ENCODE results near the gene BIN2.
"Not testable (repeated sequence)": the region's sequence is repeated elsewhere in the genome, so short reads cannot be mapped to it uniquely, and the experiment has no call there.

Gene BIN2

DNA sequence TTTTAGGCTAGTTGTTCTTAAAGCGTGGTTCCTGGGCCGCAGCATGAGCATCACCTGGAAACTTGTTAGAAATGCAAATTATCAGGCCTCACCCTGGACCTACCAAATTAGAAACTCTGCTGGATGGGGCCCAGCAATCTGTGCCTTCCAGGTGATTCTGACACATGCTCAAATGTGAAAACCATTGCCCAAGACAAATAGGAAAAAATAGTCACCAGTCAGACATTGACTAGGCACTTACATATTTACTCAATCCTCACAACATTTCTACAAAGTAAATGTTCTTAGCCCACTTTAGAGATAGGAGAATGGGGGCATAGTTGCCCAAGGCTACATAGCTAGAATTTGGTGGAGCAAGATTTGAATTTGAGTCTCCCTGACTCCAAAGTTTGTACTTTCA is 19.2 kb upstream of the BIN2 start:
- no peak for DNase-seq

DNA sequence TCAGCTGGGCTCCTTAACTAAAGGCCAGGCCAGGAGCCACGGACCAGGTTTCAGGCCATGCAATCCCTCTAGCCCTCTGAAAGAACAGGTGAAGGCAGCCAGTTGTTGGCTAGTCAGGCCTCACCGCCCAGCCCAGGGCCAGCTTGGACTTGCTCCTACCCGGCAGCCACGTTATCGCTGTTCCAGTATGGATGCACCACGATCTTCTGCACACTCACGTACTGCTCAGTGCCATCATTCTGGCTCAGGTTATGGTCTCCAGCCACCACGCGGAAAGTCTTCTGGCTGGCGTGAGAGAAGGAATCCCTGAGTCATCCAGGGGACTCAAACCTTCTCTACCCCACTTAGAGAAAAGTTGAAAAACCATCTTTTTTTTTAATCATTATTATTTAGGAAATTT is 18.4 kb upstream of the BIN2 start:
- no peak for DNase-seq

DNA sequence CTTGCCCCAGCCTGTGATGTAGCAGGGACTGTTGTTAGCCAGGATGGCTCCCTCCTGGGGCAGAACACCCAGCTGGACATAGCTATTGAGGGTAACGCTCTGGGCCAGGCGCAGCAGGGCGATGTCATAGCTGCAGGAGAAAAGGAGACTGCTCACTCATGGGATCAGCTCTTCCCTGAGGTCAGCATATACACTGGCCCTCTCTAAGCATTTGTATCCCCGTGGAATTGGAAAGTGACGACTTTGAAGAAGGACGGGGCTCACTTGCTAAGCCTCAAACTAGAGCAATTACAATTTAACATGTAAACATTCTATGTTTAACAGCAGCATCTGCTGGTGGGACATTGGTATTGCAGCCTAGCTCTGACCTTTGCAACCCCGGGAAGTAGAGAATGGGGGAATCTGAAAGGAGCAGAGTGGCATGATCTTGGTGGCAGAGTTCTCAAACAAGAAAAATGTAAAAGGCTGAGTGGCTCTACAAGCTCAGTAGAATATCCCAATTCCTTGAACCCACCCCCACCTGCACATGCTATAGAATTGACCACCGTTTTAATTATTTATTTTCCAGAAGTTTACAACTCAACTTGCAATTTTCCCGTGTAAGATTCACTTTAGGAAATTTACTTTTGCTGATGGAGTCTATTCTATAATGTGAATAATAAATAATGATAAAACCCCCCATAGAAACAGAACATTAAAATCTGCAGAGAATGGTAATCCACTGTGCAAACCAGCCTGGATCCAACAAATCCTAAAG is 17.5 kb upstream of the BIN2 start:
- peak; percentile 85 for DNase-seq

DNA sequence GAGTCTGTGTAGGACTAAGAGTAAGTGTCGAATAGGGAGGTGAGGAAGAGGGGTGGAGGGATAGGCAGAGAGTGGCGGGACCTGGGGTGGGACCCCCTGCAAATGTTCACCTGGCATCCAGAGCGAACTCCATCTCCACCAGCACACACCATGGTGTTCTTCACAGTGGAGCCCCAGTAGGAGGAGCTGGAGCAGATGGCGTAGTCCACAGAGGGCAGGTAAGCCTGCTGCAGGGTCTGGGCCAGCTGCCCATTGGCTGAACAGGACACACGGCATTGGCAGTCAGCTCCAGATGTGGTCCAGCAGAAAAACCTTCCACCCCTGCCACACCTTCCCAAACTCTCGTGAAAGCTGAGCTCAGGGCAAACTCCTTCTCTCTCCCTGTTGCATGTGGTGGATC is 15.8 kb upstream of the BIN2 start:
- DNase-seq = no peak

DNA sequence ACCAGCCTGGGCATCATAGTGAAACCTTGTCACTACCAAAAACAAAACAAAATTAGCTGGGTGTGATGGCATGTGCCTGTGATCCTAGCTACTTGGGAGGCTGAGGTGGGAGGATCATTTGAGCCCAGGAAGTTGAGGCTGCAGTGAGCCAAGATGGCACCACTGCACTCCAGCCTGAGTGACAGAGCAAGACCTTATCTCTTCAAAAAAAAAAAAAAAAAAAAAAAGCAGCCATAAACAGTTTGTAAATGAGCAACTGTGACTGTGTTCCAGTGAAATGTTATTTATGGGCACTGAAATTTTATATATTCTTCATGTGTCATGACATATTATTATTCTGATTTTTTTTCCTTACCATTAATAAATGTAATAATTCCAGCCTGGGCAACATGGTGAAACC is 13.4 kb upstream of the BIN2 start:
- DNase-seq = not testable (repeated sequence)

DNA sequence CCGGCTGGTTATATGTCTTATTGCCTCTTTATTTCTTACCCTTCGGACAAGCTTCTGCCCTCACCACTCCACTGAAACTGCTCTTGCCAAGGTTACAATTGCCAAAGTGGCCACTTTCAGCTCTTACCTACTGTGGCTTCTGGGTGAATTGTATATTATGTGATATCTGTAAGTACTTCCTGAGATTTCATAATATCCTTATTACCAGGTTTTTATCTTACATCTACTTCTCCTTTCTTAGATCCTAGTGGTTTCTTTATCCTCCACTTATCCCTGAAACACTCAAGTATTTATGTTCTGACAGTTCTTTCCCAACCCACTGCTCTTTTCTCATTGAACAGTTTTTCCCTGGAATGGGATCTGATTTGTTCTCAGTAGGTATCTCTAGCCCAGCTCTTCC is 12.0 kb upstream of the BIN2 start:
- DNase-seq = peak; percentile 36

DNA sequence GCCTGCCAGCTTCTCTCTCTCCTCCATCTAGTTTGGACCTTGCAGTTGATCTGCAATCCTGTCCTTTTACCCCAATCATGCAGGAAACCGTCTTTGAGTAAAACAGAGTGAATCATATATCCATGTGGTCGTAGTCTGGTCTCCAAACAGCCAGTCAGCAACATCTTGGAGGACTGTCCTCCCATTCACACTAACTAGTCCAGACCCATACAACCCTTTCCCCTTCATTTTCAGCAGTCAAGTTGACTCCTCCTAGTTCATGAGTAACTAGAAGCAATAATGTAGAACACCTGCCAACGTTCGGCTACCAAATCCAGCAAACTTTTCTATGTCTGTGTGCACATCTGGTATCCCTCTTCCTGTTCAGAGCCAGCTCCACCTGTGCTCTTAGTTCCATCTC is 10.8 kb upstream of the BIN2 start:
- DNase-seq = peak; percentile 49

DNA sequence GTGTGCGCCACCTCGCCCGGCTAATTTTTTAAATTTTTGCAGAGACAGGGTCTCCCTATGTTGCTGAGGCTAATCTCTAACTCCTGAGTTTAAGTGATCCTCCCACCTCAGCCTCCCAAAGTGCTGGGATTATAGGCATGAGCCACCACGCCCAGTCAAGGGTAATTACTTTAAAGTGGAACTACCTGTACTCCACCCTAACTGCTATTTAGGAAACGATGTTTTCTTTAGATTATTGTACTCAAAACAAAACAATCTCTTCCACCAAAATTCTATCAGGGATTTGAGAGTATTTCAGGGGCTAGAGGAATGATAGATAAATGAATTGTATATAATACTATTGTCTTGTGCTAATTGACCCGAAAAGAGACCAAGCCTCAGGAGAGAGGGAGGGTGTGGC is 9.6 kb upstream of the BIN2 start:
- DNase-seq = no peak

DNA sequence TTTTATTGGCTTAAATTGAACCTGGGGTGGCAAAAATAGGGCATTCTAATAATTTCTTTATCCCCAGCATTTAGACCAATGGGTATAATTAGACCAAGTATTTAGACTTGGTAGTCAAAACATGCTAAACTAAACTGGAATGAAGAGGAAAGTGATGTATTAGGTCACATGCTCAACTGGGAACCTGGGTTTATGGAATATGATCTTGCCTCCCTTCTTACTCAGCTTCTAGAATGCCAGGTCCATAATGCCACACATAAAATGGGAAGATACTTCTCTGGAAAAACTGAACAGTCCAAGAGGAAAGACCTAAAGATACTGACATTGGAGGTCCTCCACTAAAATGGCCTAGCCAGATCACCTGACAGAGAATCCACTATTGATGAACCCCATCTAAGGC is 6.2 kb upstream of the BIN2 start:
- DNase-seq = no peak

DNA sequence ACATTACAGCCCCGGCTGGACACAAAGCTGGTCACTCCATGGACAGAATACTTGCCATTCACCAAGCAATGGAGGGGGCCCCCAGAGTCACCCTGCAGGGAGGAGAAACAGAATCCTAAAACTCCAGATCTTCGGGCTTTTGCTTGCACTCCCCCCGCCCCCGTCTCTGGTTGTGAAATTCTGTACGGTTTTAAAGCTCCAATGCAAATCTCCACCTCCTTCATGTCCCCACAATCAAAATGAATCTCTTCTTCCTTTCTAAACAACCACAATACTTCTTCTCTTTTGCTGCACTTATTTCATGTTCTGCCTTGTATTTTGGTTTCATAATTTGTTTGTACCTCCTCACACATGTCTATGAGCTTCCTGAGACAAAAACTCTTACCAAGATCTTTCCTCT is 5.8 kb upstream of the BIN2 start:
- DNase-seq = peak; percentile 74

DNA sequence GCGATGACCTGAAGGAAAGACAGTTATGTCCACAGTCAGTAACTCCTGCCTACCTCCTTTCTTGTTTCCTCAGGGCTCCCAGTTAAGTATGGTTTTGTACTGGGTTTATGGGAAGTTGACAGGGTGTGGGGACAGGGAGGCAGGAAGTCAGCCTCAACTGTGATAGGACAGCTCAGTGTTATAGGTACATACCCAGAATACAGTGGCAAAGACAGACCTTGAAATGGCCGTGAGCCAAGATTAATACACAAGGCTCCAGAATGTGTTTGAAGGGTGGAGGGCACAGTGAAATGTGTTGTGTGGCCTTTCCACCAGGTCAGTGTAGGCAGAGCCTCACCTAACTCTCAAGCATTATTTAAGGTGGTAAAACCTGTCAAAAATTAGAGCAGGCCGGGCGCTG is 4.6 kb upstream of the BIN2 start:
- no peak for DNase-seq

DNA sequence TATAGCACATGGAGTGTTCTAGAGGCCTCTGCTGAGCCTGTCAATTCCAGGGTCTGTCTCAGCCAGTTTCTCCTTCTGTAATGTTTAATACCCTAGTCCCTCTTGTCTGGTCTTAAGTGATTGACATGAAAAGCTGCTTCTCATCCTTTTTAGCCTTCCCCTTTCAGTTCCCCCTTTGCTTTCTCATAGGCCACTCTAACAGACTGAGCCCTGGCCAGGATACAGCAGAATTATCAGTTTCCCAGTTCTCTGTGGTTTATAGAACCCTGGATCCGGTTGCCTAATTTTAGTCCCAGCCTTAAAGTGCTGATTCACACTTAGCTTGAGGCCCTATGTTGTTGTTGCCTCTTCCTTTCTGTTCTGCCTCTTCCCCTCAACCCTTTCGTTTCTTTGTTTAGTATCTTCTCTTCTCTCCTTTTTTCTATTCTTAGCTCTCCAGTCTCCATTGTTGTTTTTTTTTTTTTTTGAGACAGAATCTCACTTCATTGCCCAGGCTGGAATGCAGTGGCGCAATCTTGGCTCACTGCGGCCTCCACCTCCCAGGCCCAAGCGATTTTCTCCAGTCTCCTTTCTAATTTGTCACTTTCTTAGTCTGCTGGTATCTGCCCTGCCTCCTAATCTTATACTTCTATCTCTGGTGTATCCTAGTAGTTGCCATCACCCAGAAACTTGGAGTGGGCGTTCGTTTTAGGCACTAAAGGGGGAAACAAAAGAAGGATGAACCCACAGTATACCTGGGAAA is 2.9 kb upstream of the BIN2 start:
- peak; percentile 93 for DNase-seq

DNA sequence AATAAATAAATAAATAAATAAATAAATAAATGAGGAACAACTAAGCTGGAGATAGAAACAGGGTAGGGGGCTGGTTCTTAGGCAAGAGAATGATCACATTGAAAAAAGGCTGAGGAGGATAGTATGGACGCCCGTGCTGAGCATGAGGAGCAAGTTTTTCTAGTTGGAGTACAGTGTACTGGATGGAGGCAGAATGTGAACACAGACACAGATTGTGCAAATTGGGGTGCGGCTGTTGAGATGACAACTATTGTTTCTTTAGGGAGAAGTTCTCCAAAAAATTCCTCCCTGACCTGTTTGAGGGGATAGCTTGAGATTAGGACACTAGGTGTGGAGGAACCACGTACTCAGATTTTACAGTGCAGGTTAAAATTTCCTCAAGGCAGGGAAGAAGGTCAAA is 979 bp upstream of the BIN2 start:
- DNase-seq = no peak

DNA sequence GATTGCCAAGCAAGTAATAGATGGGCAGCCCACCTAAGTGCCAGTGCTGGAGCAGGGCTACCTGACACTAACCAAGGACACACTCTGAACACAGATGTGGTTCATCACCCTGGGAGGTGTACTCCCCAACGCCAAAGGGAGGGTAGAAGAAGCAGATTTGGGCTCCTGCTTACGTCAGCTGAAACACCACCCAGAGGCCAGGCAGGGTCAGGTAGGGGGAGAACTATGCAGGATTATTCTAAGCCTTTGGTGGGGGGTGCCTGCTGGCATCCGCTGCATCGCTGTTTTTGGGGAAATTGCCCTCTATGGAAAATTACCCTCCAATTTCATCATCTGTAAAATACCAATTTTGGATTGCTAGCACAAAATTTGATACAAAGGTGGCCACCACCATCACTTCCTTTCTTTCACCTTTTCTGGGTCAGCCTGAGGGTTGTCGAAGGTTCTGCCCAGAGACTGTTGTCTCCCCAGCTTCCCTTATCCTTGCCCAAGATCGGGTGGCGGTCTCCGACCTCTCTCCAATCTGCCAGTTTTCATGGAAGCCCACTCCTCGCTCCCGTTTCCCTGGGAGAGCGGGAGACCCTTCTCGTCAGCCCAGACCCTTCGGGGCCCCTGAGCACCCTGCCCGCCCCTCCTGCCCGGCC is 535 bp downstream of the BIN2 start:
- no peak for DNase-seq

DNA sequence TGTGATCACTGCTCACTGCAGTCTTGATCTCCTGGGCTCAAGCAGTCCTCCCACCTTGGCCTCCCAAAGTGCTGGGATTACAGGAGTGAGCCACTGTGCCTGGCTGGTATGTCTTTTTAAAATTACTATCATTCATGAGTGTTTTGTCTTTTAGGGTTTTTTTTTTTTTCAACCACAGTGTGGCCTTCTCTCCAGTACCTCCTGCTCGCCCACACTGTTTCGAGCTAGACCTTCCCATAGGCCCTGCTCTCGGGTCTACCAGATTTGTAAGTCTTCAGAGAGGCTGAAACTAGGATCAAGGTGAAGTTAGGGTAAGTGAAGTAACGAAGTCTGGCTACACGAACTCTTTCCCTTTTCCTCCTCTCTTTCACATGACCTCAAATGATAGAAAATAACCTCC is 1.5 kb downstream of the BIN2 start:
- DNase-seq = peak; percentile 35

DNA sequence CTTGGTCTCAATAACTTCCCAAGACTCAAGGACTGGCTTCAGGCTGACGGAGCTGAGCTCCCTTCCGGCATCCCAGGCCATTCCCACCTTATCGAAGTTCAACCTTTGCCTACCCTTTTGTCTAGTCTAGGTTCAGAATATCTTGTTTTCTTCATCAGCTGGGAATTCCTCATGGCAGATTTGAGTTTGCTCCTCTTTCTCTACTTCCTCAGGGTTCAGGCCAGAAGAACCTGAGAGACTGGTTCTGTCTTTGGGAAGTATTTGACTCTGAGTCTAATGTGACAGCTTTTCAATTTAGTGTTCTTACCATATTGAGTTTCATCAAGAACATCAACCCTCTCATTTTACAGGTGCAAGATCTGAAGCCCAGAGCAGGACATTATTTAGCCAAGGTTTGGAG is 2.1 kb downstream of the BIN2 start:
- no peak for DNase-seq

DNA sequence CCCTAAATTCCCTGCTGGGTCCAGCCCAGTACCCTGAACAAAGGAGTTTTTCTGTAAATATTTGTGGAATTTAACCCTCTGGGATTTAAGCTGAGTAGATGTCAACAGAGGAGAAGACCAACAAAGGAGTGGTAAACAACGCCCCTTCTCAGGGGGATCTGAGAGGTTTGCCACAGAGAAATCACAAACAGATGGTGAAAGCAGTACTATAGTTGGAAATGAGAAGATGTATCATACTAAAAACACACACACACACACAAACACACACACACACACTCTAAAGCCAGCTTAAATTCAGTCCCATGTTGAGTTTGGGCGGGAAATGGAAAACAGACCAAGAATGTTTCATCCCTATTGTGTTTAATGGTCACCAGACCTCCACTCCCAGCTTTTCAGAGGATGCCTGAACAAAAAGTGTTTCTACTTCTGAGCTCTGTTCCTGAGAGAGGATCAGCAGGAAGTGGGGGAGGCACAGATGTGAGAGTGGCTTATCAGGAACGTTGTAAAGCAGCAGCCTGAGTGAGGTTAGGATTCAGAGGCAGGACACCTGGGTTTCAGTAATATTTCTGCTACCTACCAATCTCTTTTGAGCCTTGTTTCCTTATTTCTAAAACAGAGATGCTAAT is 3.2 kb downstream of the BIN2 start:
- no peak for DNase-seq

DNA sequence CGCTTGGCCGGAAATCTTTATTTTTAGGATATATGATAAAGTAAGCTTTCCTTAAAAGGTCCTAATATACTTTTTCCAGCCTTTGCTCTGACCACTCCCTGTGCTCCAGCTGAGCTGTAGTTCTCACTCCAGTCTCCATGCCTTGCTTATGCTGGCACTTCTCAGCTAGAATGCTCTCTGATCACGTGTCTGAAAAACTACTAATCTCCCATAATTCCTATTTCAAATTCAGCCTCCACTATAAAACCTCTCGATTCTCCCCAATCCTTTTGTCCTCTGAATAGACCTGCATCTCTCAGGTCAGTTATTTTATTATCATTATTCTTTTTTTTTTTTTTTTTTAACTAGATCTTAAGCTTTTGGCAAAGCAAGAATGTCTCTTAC is 3.7 kb downstream of the BIN2 start:
- DNase-seq = no peak

DNA sequence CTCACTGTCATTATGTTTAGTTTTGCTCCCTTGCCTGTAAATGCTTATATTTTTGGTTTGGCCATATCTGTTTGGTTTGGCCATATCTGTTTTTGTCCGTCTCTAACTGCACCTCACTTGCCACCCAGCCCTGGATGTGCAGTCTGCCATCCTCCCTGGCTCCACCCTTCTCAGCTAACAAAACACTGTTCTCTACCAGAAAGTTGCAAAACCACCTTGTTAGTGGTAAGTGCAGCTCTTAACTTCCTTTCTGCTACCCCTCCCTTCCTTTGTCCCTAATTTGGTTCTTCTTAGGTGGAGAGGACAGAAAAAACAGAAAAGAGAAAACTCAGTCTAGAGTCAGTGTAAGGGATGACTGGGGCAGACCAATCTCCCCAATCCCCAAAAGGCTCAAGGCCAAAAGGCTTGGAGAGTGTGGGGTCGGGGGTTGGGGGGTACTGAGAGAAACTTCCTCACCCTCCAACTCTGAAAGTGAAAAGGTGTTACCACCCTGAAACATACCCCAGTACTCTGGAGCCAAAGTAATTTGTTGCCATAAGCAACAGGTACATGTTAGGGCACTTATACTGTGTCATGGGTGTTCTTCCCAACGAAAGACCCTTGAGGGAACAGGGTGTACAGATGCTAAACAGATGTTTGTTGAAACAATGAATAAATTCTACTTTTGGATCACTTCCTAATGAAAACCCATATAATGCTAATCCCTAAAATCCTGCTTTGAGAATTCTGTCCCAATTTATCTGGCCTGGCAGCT is 5.0 kb downstream of the BIN2 start:
- DNase-seq = no peak

DNA sequence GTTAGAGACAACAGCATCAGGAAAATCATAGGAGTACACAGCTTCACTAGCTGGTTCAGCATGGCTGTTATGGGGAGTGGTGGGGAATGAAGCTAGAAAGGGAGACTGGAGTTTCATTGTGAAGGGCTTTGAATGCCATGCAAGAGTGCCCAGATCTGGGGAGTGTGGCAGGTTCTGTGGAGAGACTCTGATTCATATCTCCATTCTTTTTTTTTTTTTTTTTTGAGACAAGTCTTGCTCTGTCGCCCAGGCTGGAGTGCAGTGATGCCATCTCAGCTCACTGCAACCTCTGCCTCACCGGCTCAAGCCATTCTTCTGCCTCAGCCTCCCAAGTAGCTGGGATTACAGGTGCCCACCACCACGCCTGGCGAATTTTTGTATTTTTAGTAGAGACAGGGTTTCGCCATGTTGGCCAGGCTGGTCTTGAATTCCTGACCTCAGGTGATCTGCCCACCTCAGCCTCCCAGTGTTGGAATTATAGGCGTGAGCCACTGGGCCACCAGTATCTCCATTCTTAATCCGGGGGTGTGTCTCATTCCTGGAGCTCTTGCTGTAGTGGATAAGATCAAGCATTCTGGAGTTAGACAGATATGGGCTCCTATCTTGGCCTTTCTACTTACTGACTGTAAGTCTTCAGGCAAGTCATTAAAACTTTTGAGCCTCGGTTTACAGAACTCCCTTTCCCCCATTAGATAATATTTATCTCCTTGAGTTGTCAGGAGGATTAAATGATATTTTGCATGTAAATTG is 5.7 kb downstream of the BIN2 start:
- DNase-seq = not testable (repeated sequence)

DNA sequence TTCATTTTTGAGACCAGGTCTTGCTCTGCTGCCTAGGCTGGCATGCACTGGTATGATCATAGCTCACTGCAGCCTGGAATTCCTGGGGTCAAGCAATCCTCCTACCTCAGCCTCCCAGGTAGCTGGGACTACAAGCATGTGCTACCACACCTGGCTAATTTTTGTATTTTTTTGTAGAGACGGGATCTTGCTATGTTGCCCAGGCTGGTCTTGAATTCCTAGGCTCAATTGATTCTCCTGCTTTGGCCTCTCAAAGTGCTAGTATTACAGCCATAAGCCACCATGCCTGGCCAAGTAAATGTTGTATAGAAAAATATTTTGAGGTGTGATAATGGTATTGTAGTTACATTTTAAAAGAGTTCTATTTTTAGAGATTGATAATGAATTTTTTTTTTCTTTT is 12.6 kb downstream of the BIN2 start:
- no peak for DNase-seq
